Activated naive CD4-positive, alpha-beta T cell treated with anti-CD3 and anti-CD28 coated beads, Interleukin-2, amount 10 ng/mL, durations not matched to agents 7 days and 5 days (primary cell): Measurements from ENCODE around the gene TPCN1.

Experiments used
- CTCF ChIA-PET: fragments of 350-600 bp; sonication (Branson Sonifier 250); formaldehyde crosslinking; loops from one replicate; lab custom pipeline; 2021; ENCODE audit warnings: antibody characterized with exemption; lab: Charles Lee
- DNase-seq: peaks from one replicate; pipeline ENCODE4 v3.0.0-alpha.2; 2020
- H3K27ac Mint-ChIP-seq: one replicate; pipeline ENCODE4 v1.8.0; 2021; ENCODE audit warnings: mild to moderate bottlenecking, moderate library complexity, mixed read lengths
- H3K27me3 Mint-ChIP-seq: one replicate; pipeline ENCODE4 v1.8.0; 2021; ENCODE audit warnings: mild to moderate bottlenecking, mixed read lengths
- H3K36me3 Mint-ChIP-seq: one replicate; pipeline ENCODE4 v1.8.0; 2021; ENCODE audit warnings: mixed read lengths
- H3K4me1 Mint-ChIP-seq: one replicate; pipeline ENCODE4 v1.8.0; 2021; ENCODE audit warnings: mixed read lengths
- H3K4me3 Mint-ChIP-seq: one replicate; pipeline ENCODE4 v1.8.0; 2021; ENCODE audit warnings: mild to moderate bottlenecking, moderate library complexity, mixed read lengths
- H3K9me3 Mint-ChIP-seq: one replicate; pipeline ENCODE4 v1.8.0; 2021; ENCODE audit warnings: mixed read lengths

TPCN1 gene

GRCh38 chr12:113326775-113327395 lies 105.6 kb downstream of the TPCN1 start:
- Mint-ChIP-seq H3K27ac (no peak overlapping the region), H3K36me3 (peaks cover 48% of the 10 kb centered on the region), H3K9me3 (no peaks in the 10 kb centered on the region), H3K4me3 (no peak overlapping the region), H3K27me3 (no peaks in the 10 kb centered on the region), H3K4me1 (peaks cover 17% of the 10 kb centered on the region)
- DNase-seq, result no peak
- CTCF ChIA-PET, result no interaction called here

- no peaks in the 10 kb centered on the region for H3K27me3 Mint-ChIP-seq
- peaks cover 44% of the 10 kb centered on the region for H3K36me3 Mint-ChIP-seq
- H3K4me1 Mint-ChIP-seq, result peaks cover 31% of the 10 kb centered on the region
- no peaks in the 10 kb centered on the region for H3K9me3 Mint-ChIP-seq
- peak overlapping the region; percentile 33 for H3K27ac Mint-ChIP-seq
- CTCF ChIA-PET, result interaction anchor here (0.6 kb wide), 1 partner anchor 81 kb away, joined by 3 read pairs; no protein-coding TSS in a partner anchor
- no peak overlapping the region for H3K4me3 Mint-ChIP-seq
- no peak for DNase-seq
Measured at GRCh38 chr12:113328368-113328889, 107.2 kb downstream of the TPCN1 start.

- Mint-ChIP-seq H3K4me3 (no peak overlapping the region), H3K27me3 (no peaks in the 10 kb centered on the region), H3K4me1 (peaks cover 35% of the 10 kb centered on the region), H3K36me3 (peaks cover 42% of the 10 kb centered on the region), H3K27ac (no peak overlapping the region), H3K9me3 (no peaks in the 10 kb centered on the region)
- CTCF ChIA-PET, result no interaction called here
- no peak for DNase-seq
Measured at GRCh38 chr12:113329022-113329790, 107.9 kb downstream of the TPCN1 start.

- Mint-ChIP-seq H3K36me3 (peaks cover 41% of the 10 kb centered on the region), H3K27me3 (no peaks in the 10 kb centered on the region), H3K9me3 (no peaks in the 10 kb centered on the region), H3K27ac (peak overlapping the region; percentile 33), H3K4me1 (peaks cover 40% of the 10 kb centered on the region), H3K4me3 (no peak overlapping the region)
- CTCF ChIA-PET, result no interaction called here
- no peak for DNase-seq
Measured at GRCh38 chr12:113329791-113330417, 108.6 kb downstream of the TPCN1 start.

GRCh38 chr12:113330505-113330904 lies 109.2 kb downstream of the TPCN1 start:
- H3K9me3 Mint-ChIP-seq, result no peaks in the 10 kb centered on the region
- CTCF ChIA-PET, result no interaction called here
- DNase-seq, result no peak
- no peaks in the 10 kb centered on the region for H3K27me3 Mint-ChIP-seq
- H3K4me1 Mint-ChIP-seq, result peaks cover 42% of the 10 kb centered on the region
- H3K36me3 Mint-ChIP-seq, result peaks cover 38% of the 10 kb centered on the region
- no peak overlapping the region for H3K27ac Mint-ChIP-seq
- H3K4me3 Mint-ChIP-seq, result no peak overlapping the region

GRCh38 chr12:113332688-113333417 lies 111.6 kb downstream of the TPCN1 start:
- Mint-ChIP-seq H3K27ac (no peak overlapping the region), H3K4me3 (peak overlapping the region; percentile 90), H3K27me3 (peaks cover 13% of the 10 kb centered on the region), H3K9me3 (no peaks in the 10 kb centered on the region), H3K4me1 (peaks cover 44% of the 10 kb centered on the region), H3K36me3 (peaks cover 38% of the 10 kb centered on the region)
- DNase-seq, result no peak
- CTCF ChIA-PET, result no interaction called here

GRCh38 chr12:113333418-113333750 lies 112.1 kb downstream of the TPCN1 start:
- CTCF ChIA-PET, result no interaction called here
- DNase-seq, result no peak
- Mint-ChIP-seq H3K27me3 (peaks cover 15% of the 10 kb centered on the region), H3K27ac (no peak overlapping the region), H3K36me3 (peaks cover 35% of the 10 kb centered on the region), H3K4me1 (peaks cover 42% of the 10 kb centered on the region), H3K4me3 (peak overlapping the region; percentile 90), H3K9me3 (no peaks in the 10 kb centered on the region)

GRCh38 chr12:113333877-113334785 lies 112.9 kb downstream of the TPCN1 start:
- Mint-ChIP-seq H3K4me1 (peaks cover 40% of the 10 kb centered on the region), H3K36me3 (peaks cover 28% of the 10 kb centered on the region), H3K27me3 (peaks cover 18% of the 10 kb centered on the region), H3K4me3 (peak overlapping the region; percentile 90), H3K27ac (peak overlapping the region; percentile 88), H3K9me3 (no peaks in the 10 kb centered on the region)
- DNase-seq, result peak; percentile 34
- CTCF ChIA-PET, result interaction anchor here (1.0 to 1.7 kb wide), 4 partner anchors 15 to 92 kb away, joined by 3 to 4 read pairs (median 3); no protein-coding TSS in a partner anchor

- H3K9me3 Mint-ChIP-seq, result no peaks in the 10 kb centered on the region
- peaks cover 21% of the 10 kb centered on the region for H3K36me3 Mint-ChIP-seq
- peak; percentile 88 for DNase-seq
- H3K27ac Mint-ChIP-seq, result peak within 1 kb of the TSS; percentile 88
- H3K4me1 Mint-ChIP-seq, result peaks cover 34% of the 10 kb centered on the region
- peak within 1 kb of the TSS; percentile 90 for H3K4me3 Mint-ChIP-seq
- CTCF ChIA-PET, result interaction anchor here (0.7 to 1.7 kb wide), 6 partner anchors 15 to 102 kb away, joined by 3 to 4 read pairs (median 3); no protein-coding TSS in a partner anchor
- H3K27me3 Mint-ChIP-seq, result peaks cover 18% of the 10 kb centered on the region
Measured at GRCh38 chr12:113334786-113335539, 113.7 kb downstream of the TPCN1 start, which contains the start of gene SLC8B1. Gene SLC8B1 (minus strand): TSS chr12:113335109. CDS start chr12:113332878, 2,231 bp downstream.

GRCh38 chr12:113339540-113339939 lies 118.3 kb downstream of the TPCN1 start:
- H3K4me1 Mint-ChIP-seq, result peaks cover 5% of the 10 kb centered on the region
- H3K36me3 Mint-ChIP-seq, result no peaks in the 10 kb centered on the region
- H3K27me3 Mint-ChIP-seq, result peaks cover 38% of the 10 kb centered on the region
- CTCF ChIA-PET, result no interaction called here
- no peak for DNase-seq
- H3K9me3 Mint-ChIP-seq, result no peaks in the 10 kb centered on the region
- no peak overlapping the region for H3K4me3 Mint-ChIP-seq
- no peak overlapping the region for H3K27ac Mint-ChIP-seq

- DNase-seq, result no peak
- H3K4me1 Mint-ChIP-seq, result peaks cover 4% of the 10 kb centered on the region
- no peak overlapping the region for H3K27ac Mint-ChIP-seq
- peaks cover 38% of the 10 kb centered on the region for H3K27me3 Mint-ChIP-seq
- no peaks in the 10 kb centered on the region for H3K36me3 Mint-ChIP-seq
- no peaks in the 10 kb centered on the region for H3K9me3 Mint-ChIP-seq
- CTCF ChIA-PET, result no interaction called here
- H3K4me3 Mint-ChIP-seq, result no peak overlapping the region
Measured at GRCh38 chr12:113340061-113340460, 118.8 kb downstream of the TPCN1 start.

- no peaks in the 10 kb centered on the region for H3K4me1 Mint-ChIP-seq
- H3K4me3 Mint-ChIP-seq, result no peak overlapping the region
- peaks cover 31% of the 10 kb centered on the region for H3K27me3 Mint-ChIP-seq
- no peak overlapping the region for H3K27ac Mint-ChIP-seq
- H3K36me3 Mint-ChIP-seq, result no peaks in the 10 kb centered on the region
- CTCF ChIA-PET, result no interaction called here
- no peak for DNase-seq
- H3K9me3 Mint-ChIP-seq, result no peaks in the 10 kb centered on the region
Measured at GRCh38 chr12:113341535-113341934, 120.3 kb downstream of the TPCN1 start.
